ENCODE results near the gene KCNH2. TPM values are rescaled to one million over a fixed set of nuclear protein-coding genes. Genes with fewer than 3 reads are reported as not detected.

KCNH2 gene
- total RNA-seq, 2 donors from 2014 or later = 59.1 to 82.1 TPM

- ATAC-seq (no peak), DNase-seq (no peak)
- intact Hi-C loops (cut with DNase I) = no loop called here
Observed at GRCh38 chr7:150968056-150968733, 9.9 kb downstream of the KCNH2 start.

GRCh38 chr7:150967349-150967748 lies 10.8 kb downstream of the KCNH2 start:
- DNase-seq = no peak
- intact Hi-C loops (cut with DNase I) = no loop called here
- ATAC-seq = no peak

- ATAC-seq (peak in 1 of 2 donors; percentile 18), DNase-seq (no peak)
- intact Hi-C loops (cut with DNase I) = no loop called here
Observed at GRCh38 chr7:150966002-150966401, 12.1 kb downstream of the KCNH2 start.

GRCh38 chr7:150965273-150965830 lies 12.8 kb downstream of the KCNH2 start:
- peak in 1 of 2 donors; percentile 6 for ATAC-seq
- intact Hi-C loops (cut with DNase I) = no loop called here

GRCh38 chr7:150964593-150965111 lies 13.5 kb downstream of the KCNH2 start:
- intact Hi-C loops (cut with DNase I) = no loop called here
- DNase-seq = peak; percentile 84
- ATAC-seq = peak; percentile 72 to 75

More at GRCh38 chr7:150965273-150965830, 12.8 kb downstream of the KCNH2 start:
- DNase-seq = no peak

GRCh38 chr7:150963707-150964559 lies 14.2 kb downstream of the KCNH2 start:
- DNase-seq (no peak), ATAC-seq (no peak)

GRCh38 chr7:150962553-150963399 lies 15.3 kb downstream of the KCNH2 start:
- DNase-seq = peak; percentile 66
- peak; percentile 56 for ATAC-seq
- intact Hi-C loops (cut with DNase I) = no loop called here

More at GRCh38 chr7:150963707-150964559, 14.2 kb downstream of the KCNH2 start:
- intact Hi-C loops (cut with DNase I) = no loop called here

- no peak for ATAC-seq
- intact Hi-C loops (cut with DNase I) = no loop called here
Observed at GRCh38 chr7:150962290-150962552, 15.9 kb downstream of the KCNH2 start.

GRCh38 chr7:150961510-150962289 lies 16.4 kb downstream of the KCNH2 start:
- ATAC-seq = no peak
- no peak for DNase-seq
- intact Hi-C loops (cut with DNase I) = no loop called here

More at GRCh38 chr7:150962290-150962552, 15.9 kb downstream of the KCNH2 start:
- DNase-seq = no peak

- DNase-seq (no peak), ATAC-seq (peak in 1 of 2 donors; percentile 12)
- intact Hi-C loops (cut with DNase I) = no loop called here
Observed at GRCh38 chr7:150959739-150960734, 18.1 kb downstream of the KCNH2 start.

- intact Hi-C loops (cut with DNase I) = no loop called here
- no peak for DNase-seq
- ATAC-seq = no peak
Observed at GRCh38 chr7:150959081-150959480, 19.0 kb downstream of the KCNH2 start.

GRCh38 chr7:150958597-150958996 lies 19.5 kb downstream of the KCNH2 start:
- peak in 1 of 2 donors; percentile 3 for ATAC-seq
- DNase-seq = no peak

GRCh38 chr7:150958062-150958552 lies 20.0 kb downstream of the KCNH2 start:
- no peak for DNase-seq
- intact Hi-C loops (cut with DNase I) = no loop called here

More at GRCh38 chr7:150958597-150958996, 19.5 kb downstream of the KCNH2 start:
- intact Hi-C loops (cut with DNase I) = no loop called here

GRCh38 chr7:150957133-150958020 lies 20.7 kb downstream of the KCNH2 start:
- ATAC-seq = no peak
- intact Hi-C loops (cut with DNase I) = no loop called here
- DNase-seq = no peak

More at GRCh38 chr7:150958062-150958552, 20.0 kb downstream of the KCNH2 start:
- ATAC-seq = no peak

- ATAC-seq (no peak), DNase-seq (no peak)
- intact Hi-C loops (cut with DNase I) = no loop called here
Observed at GRCh38 chr7:150956395-150957132, 21.6 kb downstream of the KCNH2 start.

Measured in left cardiac atrium (tissue), 4 donors.